HG02763 (cell line): ENCODE results near the gene RAET1E.
"Not testable (repeated sequence)": the region's sequence is repeated elsewhere in the genome, so short reads cannot be mapped to it uniquely, and the experiment has no call there.

Source experiments
- ATAC-seq: cut with Tn5 transposase; IDR thresholded peaks from one replicate; pipeline ENCODE4 v1.9.1; 2021; ENCODE audit warnings: mild to moderate bottlenecking, moderate library complexity; ENCODE audit not compliant: unreplicated experiment

Gene RAET1E, protein sequence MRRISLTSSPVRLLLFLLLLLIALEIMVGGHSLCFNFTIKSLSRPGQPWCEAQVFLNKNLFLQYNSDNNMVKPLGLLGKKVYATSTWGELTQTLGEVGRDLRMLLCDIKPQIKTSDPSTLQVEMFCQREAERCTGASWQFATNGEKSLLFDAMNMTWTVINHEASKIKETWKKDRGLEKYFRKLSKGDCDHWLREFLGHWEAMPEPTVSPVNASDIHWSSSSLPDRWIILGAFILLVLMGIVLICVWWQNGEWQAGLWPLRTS

DNA sequence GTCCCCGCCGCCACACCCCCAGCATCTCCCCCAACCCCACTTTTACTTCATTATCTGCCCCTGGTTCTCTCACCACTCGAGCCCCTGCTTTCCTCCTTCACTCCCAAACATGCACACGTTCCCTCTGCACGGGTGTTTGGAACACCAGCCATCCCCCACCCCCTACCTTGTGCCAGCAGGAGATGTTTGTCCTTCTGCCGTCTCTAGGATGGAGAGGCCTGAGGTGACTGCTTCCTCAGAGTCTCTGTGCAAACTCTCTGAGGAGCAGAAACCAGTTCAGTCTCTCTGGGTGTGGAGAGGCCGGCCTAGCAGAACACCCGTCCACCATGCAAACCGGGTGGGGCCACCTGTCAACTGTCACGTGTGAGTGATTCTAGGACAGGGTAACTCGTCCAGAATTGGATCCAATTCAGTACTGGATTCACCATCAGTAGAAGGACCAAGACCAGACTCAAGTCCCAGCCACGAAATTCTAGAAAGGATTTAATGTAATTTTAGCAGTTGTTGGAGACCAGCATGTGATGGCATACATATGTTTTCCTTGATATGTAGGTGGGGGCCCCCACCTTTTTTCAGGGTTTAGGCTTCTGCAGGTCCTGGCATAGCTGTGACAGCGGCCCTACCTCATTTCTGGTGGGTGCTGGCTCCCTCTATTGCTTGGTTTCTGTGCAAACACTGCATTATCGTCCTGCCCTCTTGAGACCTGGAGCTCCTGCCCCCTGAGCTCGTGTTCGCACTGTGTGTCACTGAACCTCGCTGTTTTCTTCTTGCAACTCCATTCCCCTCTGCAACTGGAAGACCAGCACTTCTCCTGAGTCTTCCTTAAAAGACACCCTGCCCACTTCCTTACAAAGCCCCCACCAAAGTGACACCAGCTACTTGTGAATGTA is at the start of gene RAET1E:
Gene RAET1E (minus strand): TSS at position 259 of the 890 bp plus-strand sequence. CDS start 7,212 bp downstream, outside the sequence.
- ATAC-seq = no peak

DNA sequence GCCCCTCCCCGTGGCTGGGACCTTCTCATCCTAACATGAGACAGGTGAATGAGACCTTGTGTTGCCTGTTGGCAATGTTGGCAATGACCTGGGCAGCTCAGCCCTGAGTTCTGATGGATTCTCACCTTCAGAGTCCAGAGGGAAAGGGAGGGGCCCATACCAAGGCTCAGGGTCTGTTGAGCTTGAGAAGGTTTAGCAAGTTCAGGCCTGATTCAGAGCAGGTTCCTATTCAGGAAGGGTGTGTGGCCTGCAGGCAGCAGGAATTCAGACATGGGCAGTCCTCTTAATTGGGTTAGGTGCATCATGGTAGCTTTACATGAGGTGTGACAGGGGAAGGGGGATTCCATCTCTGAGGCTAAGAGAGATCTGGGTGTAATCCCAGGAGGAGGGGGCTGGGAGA is 49.6 kb upstream of the RAET1E start:
- not testable (repeated sequence) for ATAC-seq

DNA sequence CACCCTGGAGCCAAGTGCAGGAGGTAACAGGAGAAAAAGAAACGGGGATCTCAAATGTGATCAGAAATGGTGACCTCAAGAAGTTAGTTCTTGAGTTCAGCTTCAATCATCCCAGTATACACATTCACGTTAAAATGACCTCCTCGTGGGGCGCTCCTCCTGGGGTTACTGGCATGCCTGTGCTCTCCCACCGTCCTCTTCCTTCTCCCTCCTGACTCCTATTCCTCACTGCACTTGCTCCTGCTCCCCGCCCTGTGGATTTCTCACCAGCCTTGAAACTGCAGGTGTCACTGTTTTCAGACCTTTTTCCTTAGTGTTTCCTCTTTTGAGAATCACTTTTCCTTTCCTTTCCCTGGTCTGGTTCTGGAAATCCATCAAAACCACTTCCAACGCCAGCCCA is 48.7 kb upstream of the RAET1E start:
- ATAC-seq = not testable (repeated sequence)

DNA sequence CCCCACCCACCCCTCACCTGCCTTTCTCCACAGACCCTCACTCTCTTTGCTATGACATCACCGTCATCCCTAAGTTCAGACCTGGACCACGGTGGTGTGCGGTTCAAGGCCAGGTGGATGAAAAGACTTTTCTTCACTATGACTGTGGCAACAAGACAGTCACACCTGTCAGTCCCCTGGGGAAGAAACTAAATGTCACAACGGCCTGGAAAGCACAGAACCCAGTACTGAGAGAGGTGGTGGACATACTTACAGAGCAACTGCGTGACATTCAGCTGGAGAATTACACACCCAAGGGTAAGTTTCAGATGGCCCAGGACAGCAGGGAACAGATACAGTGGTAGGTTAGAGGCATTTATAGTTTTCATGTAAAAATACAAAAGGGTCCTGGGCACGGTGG is 47.4 kb upstream of the RAET1E start:
- not testable (repeated sequence) for ATAC-seq

DNA sequence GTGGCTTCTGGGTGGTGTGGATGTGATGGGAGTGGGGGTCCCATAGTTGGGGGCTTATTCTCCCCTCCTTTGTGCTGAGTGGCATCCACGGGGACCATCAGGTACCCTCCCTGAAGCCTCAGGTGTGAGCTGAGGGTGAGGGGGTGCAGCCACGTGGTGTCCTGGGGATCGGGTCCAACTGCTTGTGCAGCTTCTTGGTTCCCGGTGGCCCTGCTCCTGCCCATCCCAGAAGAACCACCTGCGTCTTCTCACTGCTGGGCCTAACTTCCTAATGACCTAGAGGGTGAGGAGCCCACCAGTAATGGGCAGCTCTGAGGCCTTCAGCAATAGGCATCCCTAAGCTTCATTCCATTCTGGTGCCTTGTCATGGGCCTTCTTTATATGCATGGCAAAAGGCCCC is 45.4 kb upstream of the RAET1E start:
- ATAC-seq = not testable (repeated sequence)

DNA sequence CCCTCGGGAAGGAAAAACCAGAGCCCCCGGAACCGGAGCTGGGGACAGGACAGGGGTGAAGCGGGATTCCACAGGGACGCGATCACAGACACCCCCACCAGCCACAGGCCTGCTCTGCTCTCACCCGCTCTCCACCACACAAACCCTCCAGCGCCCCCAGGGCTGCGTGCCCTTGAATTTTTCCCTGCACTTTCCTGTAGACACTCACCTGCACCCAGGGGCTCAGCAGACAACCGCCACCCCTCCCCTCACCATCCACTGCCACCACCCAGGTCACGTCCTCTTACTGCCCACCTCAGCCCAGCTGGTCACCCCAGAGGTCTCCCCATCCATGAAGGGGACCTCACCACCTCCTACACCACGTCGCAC is 44.5 kb upstream of the RAET1E start:
- no peak for ATAC-seq

DNA sequence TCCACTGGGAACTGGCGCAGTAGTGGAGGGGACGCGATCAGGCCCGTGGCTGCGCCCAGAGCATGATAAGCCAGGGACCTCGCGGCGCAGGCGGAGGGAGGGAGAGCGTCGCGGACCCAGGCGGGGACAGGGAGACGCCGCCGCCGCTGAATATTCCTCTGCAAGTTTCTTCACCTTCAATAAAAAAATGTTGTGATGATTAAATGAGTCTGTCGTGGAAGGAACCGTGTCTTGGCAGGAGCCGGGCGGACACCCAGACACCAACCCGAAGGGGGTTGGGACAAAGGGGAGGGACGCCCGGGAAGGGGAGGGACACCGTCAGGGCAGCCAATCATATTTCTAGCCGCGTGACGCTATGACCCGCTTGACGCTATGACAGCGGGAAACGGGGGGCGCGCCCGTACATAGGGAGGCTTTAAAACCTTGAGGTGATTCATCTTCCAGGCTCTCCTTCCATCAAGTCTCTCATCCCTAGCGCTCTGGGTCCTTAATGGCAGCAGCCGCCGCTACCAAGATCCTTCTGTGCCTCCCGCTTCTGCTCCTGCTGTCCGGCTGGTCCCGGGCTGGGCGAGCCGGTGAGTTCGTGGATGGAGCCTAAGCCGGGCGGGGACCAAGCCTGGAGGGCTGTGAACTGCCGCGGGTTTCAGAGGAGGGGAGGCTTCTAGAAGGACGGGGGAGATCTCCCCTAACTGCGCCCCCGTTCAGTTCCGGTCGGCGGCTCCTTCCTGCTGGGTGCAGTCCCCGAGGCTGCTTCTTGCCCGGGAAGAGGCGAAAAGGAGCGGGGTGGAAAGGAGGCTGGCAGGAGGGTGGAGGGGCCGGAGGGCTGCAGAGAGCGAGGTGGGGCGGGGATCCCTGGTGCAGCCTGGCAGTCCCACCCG is 43.9 kb upstream of the RAET1E start, which contains the start of gene ULBP2:
Gene ULBP2 (plus strand): TSS at position 432 of the 878 bp plus-strand sequence. CDS start 59 bp downstream, at position 491.
- ATAC-seq = no peak

DNA sequence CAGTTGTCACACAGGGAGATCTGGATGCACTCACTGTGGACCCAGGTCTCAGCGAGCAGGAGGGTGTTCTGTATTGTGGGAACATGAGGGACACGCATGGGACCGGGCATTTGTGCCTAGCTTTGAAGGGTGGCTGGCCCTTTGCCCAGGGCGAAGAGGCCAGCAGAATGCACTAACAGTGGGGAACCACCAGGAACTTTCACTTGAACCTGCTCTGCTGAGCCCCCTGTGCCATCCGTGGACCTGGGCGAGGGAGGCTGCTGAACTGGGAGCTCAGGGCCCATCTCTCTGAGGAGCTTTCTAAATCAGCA is 42.7 kb upstream of the RAET1E start:
- ATAC-seq = no peak

DNA sequence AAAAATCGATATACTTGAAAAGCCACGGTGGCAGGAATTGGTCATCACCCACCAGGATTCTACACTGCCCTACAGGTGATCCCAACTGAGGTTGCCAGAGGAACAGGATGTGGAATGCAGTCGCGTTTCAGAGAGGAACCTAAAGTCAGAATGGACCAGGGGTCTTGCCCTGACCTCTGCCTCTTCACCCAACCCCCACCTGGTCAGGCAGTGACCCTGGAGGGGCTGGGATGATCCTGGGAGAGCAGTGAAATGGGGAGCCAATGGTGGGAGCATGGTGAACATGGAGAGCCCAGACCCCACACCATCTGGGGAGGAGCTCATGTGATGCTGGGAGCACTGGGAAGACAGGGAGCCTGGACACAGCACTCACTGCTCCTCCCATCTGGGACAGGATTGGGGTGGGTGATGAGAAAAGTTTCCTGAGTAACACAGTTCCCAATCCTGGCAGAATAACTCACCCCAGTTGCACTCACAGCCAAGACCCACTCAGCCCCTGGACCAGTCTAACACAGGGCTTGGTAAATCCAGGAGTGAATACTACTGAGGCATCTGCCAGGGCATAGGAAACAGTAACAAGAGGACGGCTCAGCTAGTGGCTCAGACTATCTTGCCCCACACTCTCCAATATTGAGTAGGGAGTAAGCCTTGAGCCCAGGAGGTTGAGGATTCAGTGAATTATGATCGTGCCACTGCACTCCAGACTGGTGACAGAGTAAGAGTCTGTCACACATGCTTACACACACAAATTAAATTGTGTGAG is 42.2 kb upstream of the RAET1E start:
- no peak for ATAC-seq

DNA sequence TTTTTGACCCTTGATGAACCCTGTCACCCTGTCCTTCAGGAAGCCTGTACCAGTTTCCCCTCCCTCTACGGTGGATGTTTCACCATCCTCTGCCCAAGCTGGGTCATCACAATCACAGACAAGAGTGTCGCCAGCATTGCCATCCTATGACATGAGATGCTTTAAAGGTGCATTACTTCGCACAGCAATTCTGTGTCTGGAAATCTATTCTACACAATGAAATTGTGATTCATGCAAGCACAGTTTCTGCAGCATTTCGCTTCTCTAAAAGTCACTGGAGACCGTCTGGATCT is 41.4 kb upstream of the RAET1E start:
- no peak for ATAC-seq

DNA sequence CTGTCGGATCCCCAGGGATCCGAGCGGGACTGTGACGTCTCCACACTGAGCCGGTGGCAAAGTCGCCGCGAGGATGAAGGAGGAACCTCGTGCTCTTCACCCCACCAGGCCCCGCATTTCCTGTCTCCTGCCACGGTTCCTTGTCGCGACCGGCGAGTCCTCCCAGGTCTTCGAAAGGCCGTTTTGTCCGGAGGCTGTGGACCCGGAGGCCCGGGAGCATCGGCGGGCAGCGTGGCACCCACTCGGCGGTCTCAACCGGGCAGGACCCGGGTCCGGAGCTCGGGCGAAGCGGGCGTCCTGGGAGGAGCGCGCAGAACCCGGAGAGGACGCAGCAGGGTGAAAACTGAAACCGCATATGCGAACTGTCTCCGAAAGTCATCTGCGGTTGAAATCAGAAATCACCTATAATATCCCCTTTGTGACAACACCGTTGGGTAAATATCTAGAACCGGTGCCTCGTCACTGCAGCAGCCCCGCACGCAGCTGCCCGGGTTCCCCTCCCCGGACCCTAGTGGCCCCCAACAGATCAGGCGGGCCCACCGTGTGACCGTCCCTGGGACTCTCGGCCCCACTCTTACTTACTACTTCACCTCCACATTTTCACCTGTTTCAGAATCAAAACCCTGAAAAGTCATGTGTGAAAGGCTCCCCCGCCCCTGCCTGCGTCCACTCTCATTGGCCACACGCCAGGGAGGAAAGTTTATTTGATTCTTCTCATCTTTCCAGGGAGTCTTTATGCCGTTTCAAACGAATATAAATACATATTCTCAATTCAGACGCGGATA is 40.9 kb upstream of the RAET1E start:
- peak; percentile 71 for ATAC-seq

DNA sequence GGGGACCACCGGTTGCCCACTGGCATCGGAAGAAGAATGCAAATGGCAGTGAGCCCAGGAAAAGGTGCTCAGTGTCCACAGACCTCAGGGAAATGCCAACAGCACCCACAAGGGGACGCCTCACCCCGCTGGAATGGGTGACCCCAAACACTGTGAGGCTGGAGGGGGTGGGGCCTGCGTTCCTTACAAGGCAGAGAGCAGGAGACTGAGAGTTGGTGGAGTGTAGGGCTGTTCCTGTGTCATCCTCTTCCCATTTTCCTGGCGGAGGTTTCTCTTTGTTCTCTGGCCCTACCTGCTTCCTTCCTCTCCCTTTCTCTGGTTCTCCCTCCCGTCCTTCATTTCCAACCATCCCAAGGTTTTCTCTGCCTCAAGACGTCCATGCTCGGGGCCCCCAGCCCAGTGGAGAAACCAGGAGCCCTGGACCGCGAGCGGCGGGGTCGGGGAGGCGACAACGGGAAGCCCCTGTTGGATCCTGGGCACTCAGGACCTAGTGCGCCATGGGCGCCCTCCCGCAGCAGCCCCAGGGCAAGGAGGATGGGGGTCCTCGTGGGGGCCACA is 40.2 kb upstream of the RAET1E start:
- not testable (repeated sequence) for ATAC-seq

DNA sequence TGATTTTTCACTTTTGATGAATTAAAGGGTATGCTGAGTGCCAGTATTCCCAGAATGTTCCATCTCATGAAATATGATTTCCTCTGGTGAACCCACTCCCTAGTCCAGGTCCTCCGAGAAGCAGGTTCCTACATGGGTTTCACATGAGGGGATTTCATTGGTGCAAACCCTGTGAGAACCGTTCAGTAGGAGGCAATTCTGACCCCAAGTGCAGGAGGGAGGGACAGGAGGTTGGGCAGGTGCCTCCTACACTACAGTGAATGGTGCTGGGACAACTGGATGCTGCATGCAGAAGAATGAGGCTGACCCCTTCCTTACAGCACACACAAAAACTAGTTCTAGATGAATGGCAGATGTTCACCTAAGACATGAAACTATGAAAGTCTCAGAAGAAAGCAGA is 38.8 kb upstream of the RAET1E start:
- ATAC-seq = no peak

DNA sequence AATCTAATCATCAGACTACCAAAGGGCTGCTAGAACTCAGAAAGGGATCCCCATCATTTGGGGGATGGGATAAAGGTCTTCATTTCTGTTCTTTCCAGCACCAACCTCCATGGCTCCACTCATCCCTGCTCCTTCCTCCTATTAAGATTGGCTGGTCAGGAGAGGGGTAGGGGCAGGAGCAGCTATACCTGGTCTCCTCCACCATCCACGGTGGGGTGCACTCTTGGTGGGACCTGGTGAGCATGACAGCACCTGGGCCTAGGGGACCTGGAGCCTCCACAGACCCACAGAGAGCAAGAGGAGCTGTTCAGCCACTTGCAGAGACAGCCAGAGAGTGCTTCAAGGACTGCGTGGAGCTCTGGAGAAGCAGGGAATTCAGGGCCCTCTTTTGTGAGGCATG is 37.8 kb upstream of the RAET1E start:
- ATAC-seq = no peak

DNA sequence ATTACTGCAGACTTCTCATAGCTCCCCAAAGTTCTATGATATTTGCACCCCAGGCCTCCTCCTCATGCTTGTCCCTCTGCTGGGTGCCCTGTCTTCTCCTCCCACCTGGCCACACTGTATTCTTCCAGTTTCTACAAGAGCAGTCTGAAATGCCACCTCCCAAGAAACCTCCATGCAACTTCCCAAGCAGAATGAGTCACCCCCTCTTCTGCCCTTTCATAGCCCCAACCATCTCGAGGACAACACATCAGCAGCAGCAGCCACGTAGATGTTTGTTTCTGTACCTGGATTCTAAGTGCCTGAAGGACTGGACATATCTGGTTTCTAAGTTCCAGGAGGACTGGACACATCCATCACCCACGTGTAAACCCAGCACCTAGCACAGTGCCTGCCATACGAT is 37.3 kb upstream of the RAET1E start:
- no peak for ATAC-seq

DNA sequence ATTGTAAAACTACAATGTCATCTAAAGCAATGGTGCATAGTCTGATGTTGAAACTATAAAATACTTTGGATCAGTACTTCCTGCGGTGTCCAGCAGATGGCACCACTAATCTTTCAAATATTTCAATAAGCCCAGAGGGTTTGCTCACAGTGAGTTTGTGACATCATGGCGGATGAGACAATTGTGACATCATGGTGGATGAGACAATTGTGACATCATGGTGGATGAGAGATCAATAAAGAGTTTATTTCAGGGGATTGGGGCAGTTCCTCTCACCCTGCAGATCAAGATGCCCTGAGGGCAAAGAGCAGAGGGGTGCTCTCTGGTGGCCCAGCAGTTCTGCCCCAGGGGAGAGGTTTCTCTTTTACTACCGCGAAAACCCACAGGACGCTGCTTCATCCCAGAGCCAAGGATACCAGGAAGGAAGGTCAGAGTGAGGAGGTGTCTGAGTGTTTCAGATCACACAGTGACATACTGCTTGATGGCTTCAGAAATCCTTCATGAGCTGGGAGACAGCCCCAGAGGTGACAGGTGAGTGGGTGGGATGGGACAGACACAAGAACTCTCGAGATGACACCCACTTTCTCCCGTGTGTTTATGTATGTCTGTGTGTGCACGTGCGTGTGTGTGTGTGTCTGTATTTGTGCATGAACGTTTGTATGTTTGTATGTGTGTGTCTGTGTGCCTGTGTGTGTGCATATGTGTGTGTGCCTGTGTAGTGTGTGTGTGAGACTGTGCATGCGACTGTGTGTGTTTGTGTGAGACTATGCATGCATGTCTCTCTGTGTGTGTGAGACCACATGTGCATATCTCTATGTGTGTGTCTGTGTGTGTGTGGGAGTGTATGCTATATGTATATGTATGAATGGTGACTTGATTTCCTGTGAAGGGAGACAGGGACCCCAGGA is 36.6 kb upstream of the RAET1E start:
- ATAC-seq = no peak

DNA sequence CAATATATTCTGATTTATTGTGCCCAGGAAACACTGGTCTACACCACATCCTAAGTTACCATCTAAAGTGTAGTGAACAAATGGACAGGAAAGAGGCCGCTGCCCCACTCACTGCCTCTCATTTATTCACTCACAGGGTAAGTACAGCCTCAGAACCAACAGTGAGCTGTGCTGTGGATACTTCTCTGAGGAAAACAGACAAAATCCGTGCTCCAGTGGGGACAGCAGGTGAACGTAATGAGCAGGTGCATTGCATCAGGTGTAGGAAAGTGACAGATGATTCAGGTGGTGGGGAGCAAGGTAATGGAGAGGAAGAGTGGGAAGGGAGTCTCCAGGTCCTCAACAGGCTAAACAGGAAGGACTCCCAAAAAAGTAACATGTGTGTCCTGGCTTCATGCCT is 35.5 kb upstream of the RAET1E start:
- ATAC-seq = no peak

DNA sequence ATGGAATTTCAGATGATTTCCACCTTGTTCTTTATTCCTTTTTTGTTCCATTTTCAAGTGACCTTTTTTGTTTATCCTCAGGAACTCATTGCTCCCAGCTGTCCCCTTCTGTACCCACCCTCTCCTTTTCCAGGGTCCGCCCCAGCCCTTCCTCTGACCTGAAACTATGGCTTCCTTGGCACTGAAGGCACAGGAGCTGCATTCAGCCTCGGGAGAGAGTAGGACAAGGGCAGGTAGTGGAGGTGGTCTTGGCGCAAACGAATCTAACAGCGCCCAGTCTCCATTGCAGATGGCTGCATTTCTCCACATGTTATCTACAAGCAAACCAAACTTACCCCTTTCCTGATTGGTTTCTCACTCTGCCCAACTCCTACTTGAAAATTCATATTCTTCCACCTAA is 35.1 kb upstream of the RAET1E start:
- no peak for ATAC-seq

DNA sequence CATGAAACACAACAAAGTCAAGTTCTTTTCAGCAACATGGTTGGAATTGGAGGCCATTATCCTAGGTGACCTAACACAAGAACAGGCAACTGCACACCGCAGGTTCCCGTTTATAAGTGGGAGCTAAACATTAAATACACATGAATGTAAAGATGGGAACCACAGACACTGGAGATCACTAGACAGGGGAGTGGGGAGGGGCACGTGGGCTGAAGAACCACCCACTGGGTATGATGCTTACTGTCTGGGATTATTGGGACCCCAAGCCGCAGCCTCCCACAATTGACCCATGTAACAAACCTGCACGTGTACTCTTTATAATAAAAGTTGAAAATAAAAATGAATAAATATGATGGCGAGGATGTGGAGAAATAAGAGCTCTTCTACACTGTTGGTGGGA is 33.6 kb upstream of the RAET1E start:
- ATAC-seq = no peak
